HG02885 (cell line): Measurements from ENCODE around the gene TSTD2.

Source experiments
- ATAC-seq: cut with Tn5 transposase; IDR thresholded peaks from one replicate; pipeline ENCODE4 v1.9.1; 2021; ENCODE audit warnings: mild to moderate bottlenecking; ENCODE audit not compliant: unreplicated experiment, poor library complexity

TSTD2 gene

GRCh38 chr9:97632985-97633858 is at the start of gene TSTD2, which contains the start of gene NCBP1:
TSS of gene TSTD2 (minus strand) at chr9:97633368. CDS start at chr9:97627562, 5,806 bp downstream.
TSS of gene NCBP1 (plus strand) at chr9:97633821. CDS start at chr9:97633882, 61 bp downstream.
- peak; percentile 86 for ATAC-seq

- ATAC-seq, result no peak
Observed at GRCh38 chr9:97682242-97682641, 49.1 kb upstream of the TSTD2 start.

- ATAC-seq, result peak; percentile 79
Observed at GRCh38 chr9:97675655-97676054, 42.5 kb upstream of the TSTD2 start.

GRCh38 chr9:97673922-97674321 is 40.8 kb upstream of the TSTD2 start:
- no peak for ATAC-seq

- no peak for ATAC-seq
Observed at GRCh38 chr9:97672403-97672802, 39.2 kb upstream of the TSTD2 start.

- ATAC-seq, result no peak
Observed at GRCh38 chr9:97670586-97670985, 37.4 kb upstream of the TSTD2 start.

- ATAC-seq, result no peak
Observed at GRCh38 chr9:97668485-97668884, 35.3 kb upstream of the TSTD2 start.

- ATAC-seq, result no peak
Observed at GRCh38 chr9:97666907-97667686, 33.9 kb upstream of the TSTD2 start.

GRCh38 chr9:97665742-97666141 is 32.6 kb upstream of the TSTD2 start:
- ATAC-seq, result no peak

GRCh38 chr9:97660847-97661246 is 27.7 kb upstream of the TSTD2 start:
- no peak for ATAC-seq

- ATAC-seq, result no peak
Observed at GRCh38 chr9:97660340-97660739, 27.2 kb upstream of the TSTD2 start.

- no peak for ATAC-seq
Observed at GRCh38 chr9:97659771-97660170, 26.6 kb upstream of the TSTD2 start.

- ATAC-seq, result no peak
Observed at GRCh38 chr9:97658707-97659106, 25.5 kb upstream of the TSTD2 start.

GRCh38 chr9:97651646-97652045 is 18.5 kb upstream of the TSTD2 start:
- no peak for ATAC-seq

- no peak for ATAC-seq
Observed at GRCh38 chr9:97647996-97648395, 14.8 kb upstream of the TSTD2 start.

- no peak for ATAC-seq
Observed at GRCh38 chr9:97645720-97646119, 12.6 kb upstream of the TSTD2 start.

- no peak for ATAC-seq
Observed at GRCh38 chr9:97640325-97640724, 7.2 kb upstream of the TSTD2 start.

- ATAC-seq, result no peak
Observed at GRCh38 chr9:97638666-97639065, 5.5 kb upstream of the TSTD2 start.

- no peak for ATAC-seq
Observed at GRCh38 chr9:97636903-97637302, 3.7 kb upstream of the TSTD2 start.

- ATAC-seq, result no peak
Observed at GRCh38 chr9:97635026-97635425, 1.9 kb upstream of the TSTD2 start.

- no peak for ATAC-seq
Observed at GRCh38 chr9:97633859-97634490, 807 bp upstream of the TSTD2 start.
